GM18507 (cell line): ENCODE data around the gene FAM9A.

Experiments
- DNase-seq: peaks from one replicate; pipeline ENCODE4 v3.0.0; 2011; ENCODE audit warnings: low read depth; ENCODE audit not compliant: insufficient read length; ENCODE audit errors: extremely low spot score
- FAIRE-seq: peaks from 2 replicates; lab custom pipeline; 2011; peaks lifted over from hg19 to GRCh38; lab: Jason Lieb, UNC

FAM9A gene

DNA sequence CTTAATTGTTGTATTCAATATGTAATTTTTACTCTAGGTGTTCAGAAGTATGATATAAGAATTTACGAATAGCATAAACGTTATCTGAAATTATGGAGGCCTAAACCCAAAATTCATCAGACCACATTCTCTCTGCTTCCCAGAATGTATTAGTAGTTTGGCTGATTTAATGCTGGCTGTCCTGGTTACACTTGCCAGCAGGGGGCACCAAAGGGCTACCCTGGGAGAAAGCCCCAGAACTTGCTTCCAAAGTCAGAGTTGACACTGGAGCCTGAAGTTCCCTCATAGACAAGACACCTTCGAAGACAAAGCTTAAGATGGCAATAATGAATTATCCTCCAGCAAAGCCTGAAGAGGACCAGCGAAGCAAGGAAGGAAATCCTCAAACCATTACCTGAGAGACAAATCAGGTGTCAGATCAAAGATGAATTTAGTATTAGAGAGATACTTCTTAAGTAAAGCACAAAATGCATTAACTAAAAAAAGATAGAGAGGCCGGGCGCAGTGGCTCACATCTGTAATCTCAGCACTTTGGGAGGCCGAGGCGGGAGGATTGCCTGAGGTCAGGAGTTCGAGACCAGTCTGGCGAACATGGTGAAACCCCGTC lies 58.0 kb downstream of the FAM9A start:
- no peak for DNase-seq
- peak; percentile 35 for FAIRE-seq

DNA sequence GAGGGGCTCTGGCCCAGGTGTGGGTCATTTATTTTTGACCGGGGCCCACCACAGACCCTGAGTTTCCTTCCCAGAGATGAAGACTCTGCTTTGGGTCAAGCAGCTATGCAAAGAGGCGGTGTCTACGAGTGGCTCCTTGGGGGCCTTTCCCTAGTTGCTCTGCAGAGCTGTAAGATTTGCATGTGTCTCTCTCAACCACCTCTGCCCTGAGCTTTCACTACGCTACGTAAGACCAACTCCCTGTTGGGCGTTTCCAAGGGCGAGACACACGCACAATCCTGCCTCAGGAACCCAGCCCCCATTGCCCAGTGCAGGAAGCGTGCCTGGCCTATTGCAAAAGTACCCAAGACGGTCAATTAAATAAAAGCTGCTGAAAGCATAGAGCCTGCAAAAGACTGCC lies 59.2 kb downstream of the FAM9A start:
- DNase-seq (no peak), FAIRE-seq (no peak)
